Left ventricle myocardium superior (tissue), 1 donor: ENCODE measurements around the gene RTBDN. TPM values are rescaled to one million over a fixed set of nuclear protein-coding genes. Genes with fewer than 3 reads are reported as not detected.

Experiments
- ATAC-seq: fragments of 200-7000 bp; cut with Tn5 transposase; one replicate; pipeline ENCODE4 v1.9.1; 2020; ENCODE audit warnings: mild to moderate bottlenecking, moderate library complexity
- DNase-seq: peaks from one replicate; pipeline ENCODE4 v3.0.0-alpha.2; 2020
- intact Hi-C: fragments of 100-400 bp; cut with micrococcal nuclease; formaldehyde crosslinking; loops from one replicate; pipeline ENCODE4 v1.11.0; 2022
- long read RNA-seq: library from polyadenylated mRNA; unstranded; transcript quantifications from one replicate; pipeline ENCODE4 v2.0.0, GENCODE V29; 2021
- total RNA-seq: library from RNA; stranded (reverse); fragmentation: NEBNext Ultra II Directional; extraction: Animal tissue kit (Norgen Biotek cat#: 25700); gene quantifications from one replicate; pipeline ENCODE4 v1.2.1, GENCODE V29; 2021
- donor health status: DM: no; HTN: yes; CAD: no; lungs with severe emphysema.

RTBDN gene
- not detected for total RNA-seq
- long read RNA-seq = 0 reads

- intact Hi-C loops = no loop called here
- ATAC-seq (no peak), DNase-seq (no peak)
These were observed at the start of gene RTBDN for GRCh38 chr19:12834566-12834943. TSS of gene RTBDN (minus strand) at chr19:12834579. CDS start at chr19:12829979, 4,600 bp downstream.

GRCh38 chr19:12882589-12882988 is 48.2 kb upstream of the RTBDN start:
- ATAC-seq (no peak), DNase-seq (no peak)
- intact Hi-C loops = no loop called here

- intact Hi-C loops = no loop called here
- DNase-seq (peak; percentile 97), ATAC-seq (peak; percentile 96)
These were observed 46.9 kb upstream of the RTBDN start, which contains the start of gene DNASE2 for GRCh38 chr19:12881172-12881808. TSS of gene DNASE2 (minus strand) at chr19:12881449. CDS start at chr19:12881375, 74 bp downstream.

GRCh38 chr19:12880551-12881171 is 46.3 kb upstream of the RTBDN start:
- ATAC-seq = peak; percentile 47
- peak; percentile 55 for DNase-seq
- intact Hi-C loops = no loop called here

- DNase-seq (no peak), ATAC-seq (no peak)
- intact Hi-C loops = no loop called here
These were observed 40.7 kb upstream of the RTBDN start for GRCh38 chr19:12875086-12875485.

GRCh38 chr19:12873891-12874745 is 39.7 kb upstream of the RTBDN start:
- ATAC-seq (no peak), DNase-seq (no peak)
- intact Hi-C loops = no loop called here

GRCh38 chr19:12872941-12873890 is 38.8 kb upstream of the RTBDN start:
- intact Hi-C loops = no loop called here
- DNase-seq (peak; percentile 34), ATAC-seq (peak; percentile 70)

- intact Hi-C loops = no loop called here
- DNase-seq = no peak
- ATAC-seq = no peak
These were observed 37.9 kb upstream of the RTBDN start for GRCh38 chr19:12872255-12872654.

- intact Hi-C loops = no loop called here
- DNase-seq = no peak
- ATAC-seq = no peak
These were observed 37.3 kb upstream of the RTBDN start for GRCh38 chr19:12871681-12872080.

GRCh38 chr19:12868540-12869112 is 34.2 kb upstream of the RTBDN start:
- ATAC-seq (no peak), DNase-seq (no peak)
- intact Hi-C loops = no loop called here

- peak; percentile 72 for DNase-seq
- intact Hi-C loops = no loop called here
- peak; percentile 69 for ATAC-seq
These were observed 33.0 kb upstream of the RTBDN start for GRCh38 chr19:12867120-12868099.

GRCh38 chr19:12866416-12867119 is 32.2 kb upstream of the RTBDN start:
- intact Hi-C loops = no loop called here
- DNase-seq (no peak), ATAC-seq (no peak)

GRCh38 chr19:12865746-12866415 is 31.5 kb upstream of the RTBDN start:
- no peak for ATAC-seq
- no peak for DNase-seq
- intact Hi-C loops = no loop called here

- ATAC-seq (no peak), DNase-seq (no peak)
- intact Hi-C loops = no loop called here
These were observed 30.6 kb upstream of the RTBDN start for GRCh38 chr19:12864721-12865715.

- intact Hi-C loops = no loop called here
- DNase-seq (no peak), ATAC-seq (no peak)
These were observed 29.8 kb upstream of the RTBDN start for GRCh38 chr19:12864143-12864542.
